GM21825 (cell line): ENCODE data around the gene BNIPL.

ENCODE experiments used
- ATAC-seq: cut with Tn5 transposase; IDR thresholded peaks from one replicate; pipeline ENCODE4 v1.9.1; 2021; ENCODE audit warnings: mild to moderate bottlenecking, moderate library complexity; ENCODE audit not compliant: unreplicated experiment

BNIPL gene

DNA sequence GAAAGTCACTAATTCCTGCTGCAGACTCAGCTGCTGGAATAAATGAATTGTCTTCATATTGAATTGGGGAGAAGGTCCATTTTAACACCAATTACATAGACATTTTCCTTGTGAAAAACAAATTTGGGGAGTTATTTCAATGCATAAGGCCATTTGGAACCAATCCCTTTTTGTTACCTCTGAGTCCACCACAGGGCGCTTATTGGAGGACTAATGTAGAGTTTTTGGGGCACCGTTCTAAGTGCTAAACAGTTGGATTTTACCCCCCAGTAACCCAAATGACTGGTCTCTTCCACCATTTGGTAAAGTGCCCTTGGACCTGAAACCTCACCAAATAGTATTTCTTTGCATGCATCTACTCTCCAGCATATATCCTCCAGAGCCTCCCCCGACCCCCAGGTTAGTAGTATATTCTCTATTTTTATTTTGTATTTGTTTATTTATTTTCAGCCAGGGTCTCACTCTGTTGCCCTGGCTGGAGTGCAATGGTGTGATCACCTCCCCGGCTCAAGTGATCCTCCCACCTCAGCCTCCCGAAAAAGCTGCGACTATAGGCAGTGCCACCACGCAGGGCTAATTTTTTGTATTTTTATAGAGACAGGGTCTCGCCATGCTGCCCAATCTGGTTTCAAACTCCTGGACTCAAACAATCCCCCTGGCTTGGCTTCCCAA lies 26.6 kb upstream of the BNIPL start:
- no peak for ATAC-seq

DNA sequence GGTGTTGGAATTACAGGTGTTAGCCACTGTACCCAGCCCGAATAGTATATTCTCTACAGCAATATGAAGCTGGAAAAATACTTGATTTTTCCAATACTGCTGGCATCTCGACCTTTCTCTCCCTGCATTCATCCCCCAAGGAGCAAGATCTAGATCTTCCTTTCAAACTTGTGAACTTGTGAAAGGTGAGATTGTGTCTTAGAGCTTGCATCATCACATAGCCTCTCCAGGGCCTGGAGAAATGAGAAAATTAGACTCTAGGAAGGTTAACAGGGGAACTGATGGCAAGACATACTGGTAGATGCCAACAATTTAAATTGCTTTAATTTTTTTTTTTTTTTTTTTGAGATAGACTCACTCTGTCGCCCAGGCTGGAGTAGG lies 26.1 kb upstream of the BNIPL start:
- no peak for ATAC-seq

DNA sequence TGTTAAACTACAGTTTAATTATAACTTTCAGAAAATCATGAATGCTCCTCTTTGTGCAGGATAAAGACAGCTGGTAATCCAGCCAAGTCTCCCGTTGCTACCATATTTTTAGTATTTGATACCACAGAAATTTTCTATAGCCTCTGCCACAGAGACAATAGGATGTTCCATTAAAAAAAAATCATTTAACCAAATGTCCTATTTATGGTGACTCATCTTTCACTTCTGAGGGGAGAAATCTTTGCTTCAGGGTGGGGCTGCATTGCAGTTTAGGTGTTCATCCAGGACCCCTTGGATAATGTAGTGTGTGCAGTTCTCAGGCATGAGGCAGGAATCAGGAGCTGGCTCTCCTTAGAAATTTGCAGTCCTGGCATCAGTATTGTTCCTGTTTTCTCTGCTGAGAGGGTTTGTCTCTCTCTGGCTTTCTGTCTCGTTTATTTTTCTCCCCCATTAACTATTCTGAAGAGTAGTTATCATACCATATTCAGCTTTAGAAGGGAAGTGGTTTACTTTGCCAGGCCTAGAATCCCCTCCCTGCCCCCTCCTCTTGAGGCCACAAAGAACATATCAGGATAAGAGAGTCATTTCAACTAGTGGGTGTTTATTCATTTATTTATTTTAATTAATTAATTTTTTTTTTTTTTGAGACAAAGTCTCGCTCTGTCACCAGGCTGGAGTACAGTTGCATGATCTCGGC lies 25.1 kb upstream of the BNIPL start:
- ATAC-seq = no peak

DNA sequence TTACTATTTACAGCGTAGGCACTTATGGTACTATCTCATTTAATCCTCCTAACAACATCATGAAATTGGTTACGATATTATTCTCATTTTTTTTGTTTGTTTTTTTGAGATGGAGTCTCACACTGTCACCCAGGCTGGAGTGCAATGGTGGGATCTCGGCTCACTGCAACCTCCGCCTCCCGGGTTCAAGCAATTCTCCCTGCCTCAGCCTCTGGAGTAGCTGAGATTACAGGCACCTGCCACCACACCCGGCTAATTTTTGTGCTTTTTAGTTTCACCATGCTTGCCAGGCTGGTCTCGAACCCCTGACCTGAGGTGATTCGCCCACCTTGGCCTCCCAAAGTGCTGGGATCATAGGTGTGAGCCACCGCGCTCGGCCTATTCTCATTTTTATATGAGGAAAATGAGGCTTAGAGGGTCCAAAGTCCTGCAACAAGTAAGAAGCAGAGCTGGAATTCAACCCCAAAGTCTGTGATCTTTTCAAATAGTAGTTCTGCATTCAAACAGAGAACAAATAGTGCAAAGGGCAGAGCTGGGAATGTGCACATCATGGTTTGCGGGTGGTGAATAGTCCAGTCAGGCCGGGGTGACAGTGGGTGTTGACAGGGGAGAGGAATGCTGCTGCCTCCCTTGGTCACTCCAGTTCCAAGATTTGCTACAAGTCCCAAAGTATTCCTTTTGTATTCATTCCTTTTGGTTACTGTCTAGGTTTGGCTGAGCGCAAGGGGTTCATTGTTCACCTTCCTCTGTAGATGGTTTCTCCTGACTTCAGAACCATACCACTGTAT lies 23.5 kb upstream of the BNIPL start:
- no peak for ATAC-seq

DNA sequence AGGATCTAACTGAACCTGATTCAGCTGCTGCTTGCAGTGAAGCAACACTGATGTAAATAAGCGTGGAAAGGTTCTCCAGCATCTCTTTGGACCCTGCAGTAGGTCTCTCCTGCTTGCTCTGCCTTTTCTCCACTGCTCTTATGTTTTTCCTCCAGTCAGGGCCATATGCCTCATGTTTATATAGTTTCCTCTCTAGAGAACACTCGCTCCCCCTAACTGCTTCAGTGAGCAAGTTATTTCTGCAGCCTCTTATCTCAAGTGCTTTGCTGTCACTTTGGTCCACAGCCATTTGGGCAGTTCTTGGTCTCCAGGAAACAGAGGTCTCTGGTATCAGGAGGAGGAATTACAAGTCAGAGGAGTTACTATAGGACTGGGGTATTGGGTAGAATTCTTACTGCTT lies 22.9 kb upstream of the BNIPL start:
- ATAC-seq = no peak

DNA sequence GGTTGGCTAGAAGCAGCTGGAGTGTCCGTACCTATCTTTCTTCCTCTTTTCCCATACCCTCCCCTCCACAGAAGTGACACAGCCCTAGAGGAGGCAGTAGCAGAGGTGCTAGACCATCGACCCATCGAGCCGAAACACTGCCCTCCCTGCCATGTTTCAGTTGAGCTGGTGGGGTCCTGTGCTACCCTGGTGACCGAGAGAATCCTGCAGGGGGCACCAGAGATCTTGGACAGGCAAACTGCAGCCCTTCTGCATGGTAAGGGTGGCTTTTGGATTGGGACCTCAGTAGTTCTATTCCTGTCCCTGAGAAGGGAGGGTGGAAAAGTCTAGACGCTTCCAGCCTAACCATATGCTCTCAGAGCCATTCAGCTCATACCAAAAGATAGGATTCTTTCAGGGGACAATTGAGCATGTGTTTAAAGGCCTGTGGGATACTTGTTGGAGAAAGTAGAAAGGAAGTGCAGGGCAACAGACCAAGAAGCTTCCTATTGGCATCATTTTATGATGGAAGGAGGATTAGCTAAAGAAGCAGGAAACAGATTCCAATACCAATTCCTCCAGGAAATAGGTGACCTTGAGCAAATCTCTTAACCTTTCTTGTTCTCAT lies 11.7 kb upstream of the BNIPL start:
- ATAC-seq = no peak

DNA sequence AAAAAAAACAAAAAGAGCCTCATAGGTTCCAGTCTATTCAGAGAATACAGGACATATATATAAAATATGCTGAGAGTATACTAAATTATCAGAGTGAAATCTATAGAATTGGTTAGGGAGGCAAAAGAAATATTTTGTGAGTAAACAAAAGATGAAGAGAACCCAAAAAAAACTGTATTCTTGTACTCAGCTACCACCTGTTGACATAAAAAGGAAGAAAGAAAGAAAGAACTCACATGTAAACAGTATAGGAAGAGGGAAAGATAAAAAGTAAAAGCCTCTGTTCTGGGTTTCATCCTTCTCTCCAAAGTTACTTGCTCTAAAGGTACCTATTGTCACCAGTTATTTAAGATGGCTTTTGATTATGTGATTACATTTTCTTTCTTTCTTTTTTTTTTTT lies 9.9 kb upstream of the BNIPL start:
- no peak for ATAC-seq

DNA sequence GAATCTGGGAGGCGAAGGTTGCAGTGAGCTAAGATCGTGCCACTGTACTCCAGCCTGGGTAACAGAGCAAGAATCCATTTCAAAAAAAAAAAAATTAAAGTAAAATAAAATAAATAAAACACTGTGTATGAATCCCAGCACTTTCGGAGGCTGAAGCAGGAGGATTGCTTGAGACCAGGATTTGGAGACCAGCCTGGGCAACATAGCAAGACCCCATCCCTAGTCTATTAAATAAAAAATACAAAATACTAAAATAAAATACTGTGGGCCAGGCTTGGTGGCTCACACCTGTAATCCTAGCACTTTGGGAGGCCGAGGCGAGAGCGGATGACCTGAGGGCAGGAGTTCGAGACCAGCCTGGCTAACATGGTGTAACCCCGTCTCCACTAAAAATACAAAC lies 4.2 kb upstream of the BNIPL start:
- ATAC-seq = no peak

DNA sequence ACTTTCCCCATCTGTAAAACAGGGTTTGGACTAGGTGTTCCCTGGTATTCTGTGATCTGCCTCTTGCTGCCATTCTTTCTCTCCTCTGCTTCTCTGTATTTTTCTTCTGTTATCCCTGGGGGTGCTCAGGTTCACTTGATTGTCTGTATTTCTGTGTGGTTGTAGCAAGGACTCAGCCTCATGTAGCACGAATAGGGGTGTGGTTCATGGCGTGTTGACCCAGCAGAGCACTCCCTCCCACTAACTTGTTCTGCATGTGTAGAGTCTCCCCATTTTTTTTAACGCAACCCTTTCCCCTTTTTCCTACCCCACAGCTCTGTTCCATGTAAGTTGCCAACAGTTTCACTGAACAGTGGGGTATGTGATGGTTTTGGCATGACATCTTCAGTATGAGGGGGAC lies 1.2 kb upstream of the BNIPL start:
- no peak for ATAC-seq

DNA sequence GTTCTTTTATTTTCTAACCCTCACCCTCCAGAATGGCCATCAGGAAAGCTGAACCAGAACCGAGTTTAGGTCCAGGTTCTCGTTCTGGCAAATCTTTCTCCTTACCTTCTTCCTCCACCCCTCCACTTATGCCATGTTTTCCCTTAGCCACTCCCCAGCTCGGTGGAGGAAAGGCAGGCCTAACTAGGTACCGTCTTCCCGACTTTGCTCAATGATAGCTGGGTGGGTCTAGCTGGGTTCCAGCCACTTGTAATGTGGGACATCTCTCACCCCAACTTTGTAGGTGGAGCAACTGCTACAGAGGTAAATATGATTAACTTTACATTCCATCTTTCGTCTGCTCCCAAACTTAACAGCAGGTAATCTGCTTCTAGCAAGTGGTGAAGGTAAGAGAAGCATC lies 646 bp downstream of the BNIPL start:
- no peak for ATAC-seq

DNA sequence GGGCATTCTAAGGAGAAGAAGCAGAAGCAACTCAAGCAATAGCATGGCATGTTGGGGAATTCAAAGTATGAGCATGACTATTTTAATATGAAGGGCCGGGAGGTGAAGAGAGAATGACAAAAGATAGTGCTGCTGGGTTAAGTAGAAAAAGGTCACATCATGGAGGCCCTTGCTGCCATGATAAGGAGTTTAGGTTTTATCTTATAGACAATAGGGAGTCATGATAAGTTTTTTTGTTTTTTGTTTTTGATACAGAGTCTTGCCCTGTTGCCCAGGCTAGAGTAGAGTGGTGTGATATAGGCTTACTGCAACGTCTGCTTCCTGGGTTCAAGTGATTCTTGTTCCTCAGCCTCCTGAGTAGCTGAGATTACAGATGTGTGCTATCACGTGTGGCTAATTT lies 3.1 kb downstream of the BNIPL start:
- ATAC-seq = no peak

DNA sequence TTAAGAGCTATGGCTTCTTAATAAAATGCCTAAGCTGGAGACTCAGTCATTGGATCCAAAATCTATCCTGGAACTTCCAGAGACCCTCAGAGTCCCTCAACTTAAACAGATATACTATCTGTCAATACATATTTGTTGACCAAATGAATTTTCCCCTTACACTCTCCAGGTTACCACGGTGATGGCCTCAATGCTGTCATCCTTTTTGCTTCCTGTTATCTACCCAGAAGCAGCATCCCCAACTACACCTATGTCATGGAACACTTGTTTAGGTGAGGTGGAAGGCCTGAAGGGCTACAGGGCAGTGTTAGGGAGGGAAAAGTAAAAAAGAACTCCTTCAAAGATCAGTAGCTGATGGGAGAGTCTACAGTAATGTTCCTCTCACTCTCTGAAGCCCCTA lies 6.8 kb downstream of the BNIPL start:
- no peak for ATAC-seq

DNA sequence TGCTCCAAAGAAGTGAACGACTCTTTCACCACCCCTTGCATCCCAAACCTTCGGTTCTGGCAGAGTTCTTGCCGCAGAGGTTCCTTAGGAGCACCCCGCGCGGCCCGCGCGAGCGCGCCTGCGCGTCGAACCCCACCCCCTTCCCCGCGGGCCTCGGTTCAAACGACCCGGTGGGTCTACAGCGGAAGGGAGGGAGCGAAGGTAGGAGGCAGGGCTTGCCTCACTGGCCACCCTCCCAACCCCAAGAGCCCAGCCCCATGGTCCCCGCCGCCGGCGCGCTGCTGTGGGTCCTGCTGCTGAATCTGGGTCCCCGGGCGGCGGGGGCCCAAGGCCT lies 11.2 kb downstream of the BNIPL start, which contains the start of gene C1orf56:
TSS of gene C1orf56 (plus strand) at position 161 of the 334 bp plus-strand sequence. CDS start at position 258, 97 bp downstream.
- peak; percentile 36 for ATAC-seq

DNA sequence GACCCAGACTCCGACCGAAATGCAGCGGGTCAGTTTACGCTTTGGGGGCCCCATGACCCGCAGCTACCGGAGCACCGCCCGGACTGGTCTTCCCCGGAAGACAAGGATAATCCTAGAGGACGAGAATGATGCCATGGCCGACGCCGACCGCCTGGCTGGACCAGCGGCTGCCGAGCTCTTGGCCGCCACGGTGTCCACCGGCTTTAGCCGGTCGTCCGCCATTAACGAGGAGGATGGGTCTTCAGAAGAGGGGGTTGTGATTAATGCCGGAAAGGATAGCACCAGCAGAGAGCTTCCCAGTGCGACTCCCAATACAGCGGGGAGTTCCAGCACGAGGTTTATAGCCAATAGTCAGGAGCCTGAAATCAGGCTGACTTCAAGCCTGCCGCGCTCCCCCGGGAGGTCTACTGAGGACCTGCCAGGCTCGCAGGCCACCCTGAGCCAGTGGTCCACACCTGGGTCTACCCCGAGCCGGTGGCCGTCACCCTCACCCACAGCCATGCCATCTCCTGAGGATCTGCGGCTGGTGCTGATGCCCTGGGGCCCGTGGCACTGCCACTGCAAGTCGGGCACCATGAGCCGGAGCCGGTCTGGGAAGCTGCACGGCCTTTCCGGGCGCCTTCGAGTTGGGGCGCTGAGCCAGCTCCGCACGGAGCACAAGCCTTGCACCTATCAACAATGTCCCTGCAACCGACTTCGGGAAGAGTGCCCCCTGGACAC lies 11.7 kb downstream of the BNIPL start:
- peak; percentile 43 for ATAC-seq

DNA sequence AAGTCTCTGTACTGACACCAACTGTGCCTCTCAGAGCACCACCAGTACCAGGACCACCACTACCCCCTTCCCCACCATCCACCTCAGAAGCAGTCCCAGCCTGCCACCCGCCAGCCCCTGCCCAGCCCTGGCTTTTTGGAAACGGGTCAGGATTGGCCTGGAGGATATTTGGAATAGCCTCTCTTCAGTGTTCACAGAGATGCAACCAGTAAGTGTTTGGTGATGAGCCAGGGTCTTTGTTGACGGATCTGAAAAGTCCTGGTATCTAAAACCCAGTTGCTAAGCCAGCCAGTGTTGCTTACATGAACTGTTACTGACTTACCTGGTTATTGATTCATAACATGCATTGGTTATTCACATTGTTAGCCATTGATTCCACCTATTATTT lies 12.3 kb downstream of the BNIPL start:
- ATAC-seq = no peak

DNA sequence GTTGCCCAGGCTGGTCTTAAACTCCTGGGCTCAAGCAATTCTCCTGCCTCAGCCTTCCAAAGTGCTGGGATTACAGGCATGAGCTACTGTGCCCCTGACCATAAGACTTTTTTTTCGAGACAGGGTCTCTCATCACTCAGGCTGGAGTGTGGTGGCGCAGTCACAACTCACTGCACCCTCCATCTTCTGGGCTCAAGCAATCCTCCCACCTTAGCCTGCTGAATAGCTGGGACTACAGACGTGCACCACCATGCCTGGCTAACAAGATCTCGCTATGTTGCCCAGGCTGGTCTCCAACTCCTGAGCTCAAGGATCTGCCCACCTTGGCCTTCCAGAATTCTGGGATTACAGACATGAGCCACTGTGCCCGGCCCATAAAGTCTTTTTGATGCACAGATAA lies 13.1 kb downstream of the BNIPL start:
- ATAC-seq = no peak

DNA sequence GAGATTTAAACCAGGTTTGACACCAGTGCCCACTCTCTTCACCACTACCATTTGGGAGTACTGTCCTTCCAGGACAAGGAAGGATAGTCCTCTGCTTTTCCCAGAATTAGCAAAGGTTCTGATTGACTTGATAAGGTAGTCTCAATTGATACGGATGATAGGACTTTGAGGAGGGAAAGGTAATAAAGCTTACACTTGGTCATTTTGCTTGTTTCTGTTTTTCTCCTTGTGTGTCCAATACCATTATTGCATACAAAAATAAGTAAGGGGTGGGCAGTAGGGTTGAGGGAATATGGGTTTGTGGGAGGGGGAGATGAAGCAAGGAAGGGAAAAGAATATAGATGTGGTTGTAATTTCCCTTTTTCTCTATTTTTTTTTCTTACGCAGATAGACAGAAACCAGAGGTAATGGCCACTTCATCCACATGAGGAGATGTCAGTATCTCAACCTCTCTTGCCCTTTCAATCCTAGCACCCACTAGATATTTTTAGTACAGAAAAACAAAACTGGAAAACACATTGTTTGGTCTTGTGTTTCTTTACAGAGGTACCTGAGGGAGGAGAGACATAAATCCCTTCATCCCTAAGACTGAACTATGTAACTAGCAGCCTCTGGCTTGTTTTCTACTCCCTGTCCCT lies 13.8 kb downstream of the BNIPL start:
- no peak for ATAC-seq

DNA sequence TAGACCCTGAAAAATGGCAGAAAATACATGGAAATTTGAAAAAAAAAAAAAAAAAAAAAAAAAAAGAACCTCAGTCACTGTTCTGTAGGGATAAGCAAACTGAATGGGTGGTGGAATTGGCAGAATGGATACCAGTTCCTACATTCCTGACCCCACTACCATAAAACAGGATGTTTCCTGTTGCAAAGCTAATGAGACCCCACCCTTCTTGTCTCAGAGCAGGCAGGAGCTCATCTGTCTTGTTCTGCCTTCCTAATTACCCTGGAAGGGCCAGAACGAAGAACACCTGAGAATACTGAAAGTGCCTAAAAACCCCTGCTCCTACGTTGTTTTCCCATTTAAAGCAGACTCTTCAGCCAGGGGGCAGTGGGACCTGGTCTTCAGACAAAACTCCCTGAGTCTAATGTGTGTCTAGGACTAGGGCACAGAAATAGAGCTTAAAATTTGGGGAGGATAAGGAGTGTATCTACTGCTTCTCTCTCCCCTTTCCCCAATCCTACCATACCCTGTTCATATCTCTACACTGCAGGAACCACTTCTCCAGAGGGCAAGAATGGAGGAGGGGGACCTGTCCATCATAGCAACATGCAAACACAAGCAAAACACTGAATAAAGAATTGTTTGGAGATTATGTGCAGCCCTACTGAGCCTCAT lies 15.1 kb downstream of the BNIPL start:
- no peak for ATAC-seq

DNA sequence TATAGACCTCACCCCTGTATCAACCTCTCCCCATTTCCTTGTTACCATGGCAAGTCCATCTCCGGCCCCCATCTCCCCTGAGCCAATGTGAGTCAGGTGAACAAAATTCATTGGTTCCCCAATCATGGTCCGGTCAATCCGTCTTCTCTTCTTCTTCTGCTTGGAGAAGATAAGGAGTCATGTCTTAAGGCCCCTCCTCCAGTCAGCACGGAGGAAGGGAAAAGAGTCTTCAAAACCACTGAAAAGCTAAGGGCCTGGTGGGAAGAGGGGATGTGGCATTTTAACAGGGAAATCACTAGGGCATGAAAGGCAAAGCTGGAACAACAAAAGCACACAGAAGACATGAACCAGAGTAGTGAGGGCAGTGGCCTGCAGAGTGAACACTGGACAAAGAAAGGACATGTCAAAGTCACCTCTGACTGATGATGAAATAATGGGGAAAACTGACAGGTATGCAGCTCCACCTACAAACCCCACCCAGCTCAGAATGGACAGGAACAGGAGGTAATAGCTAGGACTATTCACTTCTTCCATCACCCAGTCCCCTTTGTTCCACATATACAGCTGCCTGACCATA lies 18.7 kb downstream of the BNIPL start:
- ATAC-seq = no peak

DNA sequence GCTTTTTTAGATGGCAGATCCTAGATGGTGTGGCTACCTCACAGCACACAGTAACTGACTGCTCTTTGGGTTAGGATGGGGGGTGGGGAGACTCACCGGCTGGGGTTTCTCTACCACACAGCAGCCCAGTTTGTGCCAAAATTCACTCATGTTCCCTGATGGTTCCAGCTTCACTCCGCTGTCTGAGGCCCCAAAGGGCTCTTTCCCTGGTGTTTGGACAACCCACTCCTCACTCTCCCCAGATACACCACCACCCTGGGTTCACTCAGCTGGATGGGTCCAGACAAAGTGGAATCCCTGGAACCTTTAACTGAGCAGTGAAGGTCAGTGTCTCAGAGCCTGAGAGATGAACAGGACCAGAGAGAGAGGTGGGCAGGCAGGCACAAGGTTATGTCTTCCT lies 19.2 kb downstream of the BNIPL start:
- no peak for ATAC-seq
